Mammary epithelial cell (primary cell): ENCODE measurements around the gene CCDC110.

Experiments
- CTCF ChIP-seq, 2 donors: IDR thresholded peaks in 1 of 2; conservative IDR thresholded peaks in 1 of 2; 2 replicates each; pipeline ENCODE4 v1.5.1; 2011 to 2012; ENCODE audit warnings: inconsistent platforms in 2 of 2, low read length in 2 of 2, mild to moderate bottlenecking in 2 of 2, control low read depth in 1 of 2, low read depth in 1 of 2; ENCODE audit not compliant: insufficient read depth in 1 of 2; ENCODE audit errors: extremely low read depth in 1 of 2
- EZH2 ChIP-seq: IDR thresholded peaks from 2 replicates; pipeline ENCODE4 v1.6.1; 2012; ENCODE audit warnings: low read length, inconsistent platforms, borderline replicate concordance

GRCh38 chr4:185425647-185426352, 45.7 kb downstream of the CCDC110 start, which contains the start of gene UFSP2:
- no peak for TF ChIP-seq CTCF (conservative IDR thresholded peaks at IDR 0.05 in 1 of 2, IDR thresholded peaks at IDR 0.05 in 1 of 2; ENCODE audit: extremely low read depth in 1 of 2, insufficient read depth in 1 of 2, low read depth in 1 of 2, low read length in 2 of 2)
- TF ChIP-seq EZH2, result no peak
